ENCODE measurements around the gene MLEC.

GRCh38 chr12:120703311-120703942, 16.5 kb downstream of the MLEC start:
- TF ChIP-seq CTCF (IDR thresholded peaks at IDR 0.05) (no peak), POLR2AphosphoS5 (IDR thresholded peaks at IDR 0.05) (no peak), EP300 (IDR thresholded peaks at IDR 0.05; ENCODE audit: low read depth) (no peak)

Measured in transverse colon (tissue), 4 donors.